GDM1 (cell line): ENCODE measurements around the gene SAG.

Source experiments
- DNase-seq: peaks from one replicate; lab custom pipeline; 2025; lab: John Stamatoyannopoulos, UW

SAG gene

GRCh38 chr2:233380132-233380895 lies 72.7 kb downstream of the SAG start:
- DNase-seq = no peak

- no peak for DNase-seq
Measured at GRCh38 chr2:233380995-233381637, 73.5 kb downstream of the SAG start.

DNA sequence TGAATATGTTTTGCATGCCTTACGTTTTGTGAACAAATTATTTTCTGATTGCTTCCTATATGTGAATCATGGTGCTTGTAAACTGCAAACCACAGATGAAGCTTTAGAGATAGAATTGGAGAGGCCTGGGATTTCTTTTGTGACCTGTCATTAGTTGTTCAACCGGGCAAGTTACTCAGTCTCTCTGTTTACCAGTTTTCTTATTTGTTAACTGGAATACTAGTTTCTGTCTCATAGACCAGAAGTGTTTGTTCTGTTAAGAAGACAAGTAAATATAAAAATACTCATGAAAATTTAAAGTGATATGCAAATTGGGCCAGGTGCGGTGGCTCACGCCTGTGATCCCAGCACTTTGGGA lies 74.0 kb downstream of the SAG start:
- DNase-seq = no peak

- no peak for DNase-seq
Measured at GRCh38 chr2:233384015-233384414, 76.4 kb downstream of the SAG start.

DNA sequence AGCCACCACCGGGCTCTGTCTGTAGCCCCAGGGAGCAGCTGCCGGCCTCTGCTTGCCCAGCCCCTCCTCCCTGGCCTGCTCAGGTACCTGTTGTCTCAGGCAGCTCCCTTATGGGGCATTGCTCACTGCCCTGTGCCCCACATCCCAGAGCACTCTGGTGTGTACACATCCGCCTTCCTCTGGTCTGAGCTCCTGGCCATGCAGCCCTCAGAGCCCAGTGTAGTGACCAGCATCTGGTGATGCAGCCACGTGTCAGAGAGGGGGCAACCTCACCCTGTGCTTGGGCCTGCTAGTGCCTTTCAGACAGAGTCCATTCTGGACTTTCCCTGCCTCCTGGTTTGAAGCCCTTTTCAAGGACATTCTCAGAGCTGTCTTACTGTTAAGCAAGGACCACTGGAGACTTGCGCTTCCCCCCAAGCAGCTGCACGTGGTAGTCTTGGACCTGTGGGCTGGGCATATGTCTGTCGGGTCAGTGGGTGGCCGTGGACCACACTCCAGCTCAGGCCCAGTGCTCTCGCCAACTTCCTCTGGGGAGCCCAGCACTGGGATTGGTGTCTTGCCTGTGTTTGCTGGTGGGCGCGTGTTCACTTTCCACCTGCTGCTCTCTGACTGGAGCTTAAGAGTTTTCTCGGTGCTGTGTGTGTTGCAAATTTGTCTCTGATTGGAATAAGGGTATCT lies 77.3 kb downstream of the SAG start:
- DNase-seq = no peak

DNA sequence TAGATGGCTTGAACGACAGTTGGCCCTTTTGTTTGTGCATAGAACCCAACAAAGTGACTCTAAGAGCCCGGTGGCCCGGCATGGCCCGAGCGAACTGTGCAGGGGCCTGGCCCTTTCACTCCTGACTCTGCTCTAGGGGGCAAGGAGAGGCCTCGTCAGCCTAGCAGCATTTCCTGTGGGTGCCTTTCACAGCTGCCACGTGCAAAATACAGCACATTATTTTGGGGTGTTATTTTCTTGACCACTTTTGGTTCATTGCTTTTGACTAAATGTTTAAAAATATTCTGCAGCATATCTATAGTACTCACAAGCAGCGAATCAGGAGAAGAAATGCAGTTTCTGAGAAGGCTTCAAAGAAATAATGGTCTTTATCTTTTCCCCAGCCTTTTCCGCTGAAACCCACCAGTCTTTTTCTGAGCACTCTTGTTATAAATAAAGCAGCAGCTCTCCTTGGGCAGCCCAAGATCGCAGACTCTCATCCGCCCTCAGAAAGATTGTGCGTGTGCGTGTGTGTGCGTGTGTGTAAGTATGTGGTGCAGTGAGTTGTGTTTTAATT lies 78.0 kb downstream of the SAG start:
- DNase-seq = peak; percentile 66

GRCh38 chr2:233386382-233387041 lies 78.9 kb downstream of the SAG start:
- no peak for DNase-seq

- no peak for DNase-seq
Measured at GRCh38 chr2:233387225-233387624, 79.6 kb downstream of the SAG start.

DNA sequence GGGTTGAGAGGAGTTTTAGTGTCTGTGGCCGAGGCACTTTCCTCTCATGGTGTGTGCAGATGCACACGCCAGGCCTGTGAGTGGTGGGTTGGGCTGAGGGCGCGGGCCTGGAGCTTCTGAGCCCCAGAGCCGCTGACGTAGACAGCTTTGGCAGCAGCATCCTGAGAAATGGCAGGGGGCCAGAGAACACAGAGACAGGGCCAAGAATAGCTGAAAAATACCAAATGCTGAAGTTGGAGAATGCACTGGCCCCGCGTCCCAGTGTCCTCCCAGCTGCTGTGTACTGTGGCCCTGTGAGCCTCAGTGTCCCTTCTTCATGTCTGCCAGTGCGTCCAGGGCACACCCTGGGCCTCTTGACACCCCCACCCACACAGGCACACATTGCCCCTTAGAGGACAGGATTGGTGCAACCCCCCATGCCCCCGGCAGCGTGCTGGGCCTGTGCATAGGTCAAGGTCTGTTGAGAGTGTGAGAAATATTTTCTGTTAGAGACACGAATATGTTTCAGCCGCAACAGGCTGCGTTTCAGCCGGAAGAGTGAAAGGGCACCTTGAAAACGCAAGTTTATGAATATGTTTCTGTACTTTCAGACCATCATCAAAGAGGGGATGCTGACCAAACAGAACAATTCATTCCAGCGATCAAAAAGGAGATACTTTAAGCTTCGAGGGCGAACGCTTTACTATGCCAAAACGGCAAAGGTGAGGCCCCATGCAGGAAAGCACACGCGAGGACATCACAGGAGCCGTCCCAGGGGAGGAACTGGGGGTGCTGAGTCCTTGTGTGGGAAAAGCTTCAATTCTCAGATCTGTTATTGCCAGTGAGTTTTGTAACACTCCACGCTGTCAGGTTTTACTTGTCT lies 80.3 kb downstream of the SAG start:
- no peak for DNase-seq

DNA sequence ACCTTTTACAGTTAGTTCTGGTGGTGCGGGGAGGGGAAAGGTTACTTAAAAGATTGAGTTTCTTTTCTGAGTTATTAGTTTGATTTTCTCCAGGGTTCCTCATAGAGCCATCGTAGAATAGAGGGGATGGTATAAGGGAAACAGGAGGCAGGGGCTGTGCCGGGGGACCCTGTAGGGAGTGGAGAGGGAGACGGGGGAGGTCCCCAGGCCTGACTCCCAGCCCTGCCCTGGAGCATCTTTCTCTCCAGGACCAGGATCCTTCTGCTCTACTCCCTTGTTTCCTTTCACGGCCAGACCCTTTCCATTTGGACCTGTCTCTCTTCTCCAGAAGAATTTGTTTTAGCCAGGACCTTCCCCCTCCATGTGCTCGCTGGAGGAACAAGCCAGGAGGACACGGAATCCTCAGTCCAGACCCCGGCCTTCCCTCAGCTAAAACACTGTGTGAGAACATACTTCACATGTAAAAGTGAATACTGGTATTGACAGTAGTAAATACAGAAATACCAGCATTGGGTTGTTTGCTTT lies 82.0 kb downstream of the SAG start:
- no peak for DNase-seq

- no peak for DNase-seq
Measured at GRCh38 chr2:233395687-233396086, 88.1 kb downstream of the SAG start.
